Measurements from ENCODE around the gene TPD52L2. TPM values are rescaled to one million over a fixed set of nuclear protein-coding genes. Genes with fewer than 3 reads are reported as not detected.
"Not testable (repeated sequence)": the region's sequence is repeated elsewhere in the genome, so short reads cannot be mapped to it uniquely, and the experiment has no call there.

TPD52L2 gene
- total RNA-seq, 1 experiment from 2014 or later = 152 TPM

- DNase-seq (ENCODE audit: low read depth) = peak; percentile 100
Measured at GRCh38 chr20:63835021-63835858, 29.8 kb upstream of the TPD52L2 start.

- DNase-seq (ENCODE audit: low read depth) = no peak
Measured at GRCh38 chr20:63836458-63837344, 28.4 kb upstream of the TPD52L2 start.

GRCh38 chr20:63837479-63837878 is 27.6 kb upstream of the TPD52L2 start:
- DNase-seq (ENCODE audit: low read depth) = no peak

GRCh38 chr20:63839620-63840019 is 25.4 kb upstream of the TPD52L2 start:
- no peak for DNase-seq (ENCODE audit: low read depth)

- no peak for DNase-seq (ENCODE audit: low read depth)
Measured at GRCh38 chr20:63840405-63840828, 24.7 kb upstream of the TPD52L2 start.

GRCh38 chr20:63842258-63842657 is 22.8 kb upstream of the TPD52L2 start:
- no peak for DNase-seq (ENCODE audit: low read depth)

- no peak for DNase-seq (ENCODE audit: low read depth)
Measured at GRCh38 chr20:63843222-63843621, 21.8 kb upstream of the TPD52L2 start.

- no peak for DNase-seq (ENCODE audit: low read depth)
Measured at GRCh38 chr20:63843778-63844177, 21.3 kb upstream of the TPD52L2 start.

GRCh38 chr20:63844511-63844991 is 20.5 kb upstream of the TPD52L2 start:
- DNase-seq (ENCODE audit: low read depth) = no peak

GRCh38 chr20:63846128-63846771 is 18.8 kb upstream of the TPD52L2 start:
- peak; percentile 83 for DNase-seq (ENCODE audit: low read depth)

- DNase-seq (ENCODE audit: low read depth) = no peak
Measured at GRCh38 chr20:63846888-63847236, 18.2 kb upstream of the TPD52L2 start.

GRCh38 chr20:63847237-63848002 is 17.6 kb upstream of the TPD52L2 start:
- no peak for DNase-seq (ENCODE audit: low read depth)

- no peak for DNase-seq (ENCODE audit: low read depth)
Measured at GRCh38 chr20:63848003-63848911, 16.8 kb upstream of the TPD52L2 start.

- no peak for DNase-seq (ENCODE audit: low read depth)
Measured at GRCh38 chr20:63850689-63851547, 14.2 kb upstream of the TPD52L2 start.

- DNase-seq (ENCODE audit: low read depth) = not testable (repeated sequence)
Measured at GRCh38 chr20:63851548-63851943, 13.5 kb upstream of the TPD52L2 start.

GRCh38 chr20:63853733-63854068 is 11.4 kb upstream of the TPD52L2 start:
- not testable (repeated sequence) for DNase-seq (ENCODE audit: low read depth)

- peak; percentile 40 for DNase-seq (ENCODE audit: low read depth)
Measured at GRCh38 chr20:63854069-63854765, 10.9 kb upstream of the TPD52L2 start.

GRCh38 chr20:63854766-63855362 is 10.2 kb upstream of the TPD52L2 start:
- no peak for DNase-seq (ENCODE audit: low read depth)
